Subcutaneous adipose tissue (tissue), 4 donors: ENCODE measurements around the gene CXXC4. TPM values are rescaled to one million over a fixed set of nuclear protein-coding genes. Genes with fewer than 3 reads are reported as not detected.

ENCODE experiments used
- total RNA-seq, 4 donors: library from RNA; depleted of rRNA; stranded (reverse); fragments of >200 nt; gene quantifications; one replicate each; pipeline ENCODE4 v1.1.0, GENCODE V29; 2016
- TF ChIP-seq, protein P1 (sequence below): fragments of 450-650 bp; IDR thresholded peaks from one replicate; pipeline ENCODE4 v1.5.1; 2016; ENCODE audit warnings: low read depth, mild to moderate bottlenecking, control low read depth, antibody characterized with exemption, moderate library complexity

Gene CXXC4
- total RNA-seq, 4 donors from 2014 or later: 0.22 to 1.5 (median 0.41) TPM

DNA sequence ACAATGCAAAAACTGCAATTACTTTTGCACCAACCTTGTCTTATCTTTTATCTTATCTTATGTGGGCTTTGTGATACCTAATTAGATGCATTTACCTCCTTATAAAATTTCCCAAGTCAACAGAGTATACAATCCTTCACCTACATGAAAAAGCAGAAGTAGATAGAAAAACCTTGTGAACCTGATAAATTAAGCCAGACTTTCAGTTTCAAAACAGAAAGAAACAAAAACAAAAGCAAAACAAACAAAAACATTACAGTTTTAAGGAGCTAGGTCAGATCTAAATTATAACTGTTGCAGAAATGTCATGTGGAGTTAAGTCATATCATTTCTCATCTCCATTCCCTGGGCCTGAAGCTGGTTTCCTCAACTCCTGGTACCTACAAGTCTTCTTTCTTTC is 24.9 kb upstream of the CXXC4 start:
- TF ChIP-seq, protein P1, sequence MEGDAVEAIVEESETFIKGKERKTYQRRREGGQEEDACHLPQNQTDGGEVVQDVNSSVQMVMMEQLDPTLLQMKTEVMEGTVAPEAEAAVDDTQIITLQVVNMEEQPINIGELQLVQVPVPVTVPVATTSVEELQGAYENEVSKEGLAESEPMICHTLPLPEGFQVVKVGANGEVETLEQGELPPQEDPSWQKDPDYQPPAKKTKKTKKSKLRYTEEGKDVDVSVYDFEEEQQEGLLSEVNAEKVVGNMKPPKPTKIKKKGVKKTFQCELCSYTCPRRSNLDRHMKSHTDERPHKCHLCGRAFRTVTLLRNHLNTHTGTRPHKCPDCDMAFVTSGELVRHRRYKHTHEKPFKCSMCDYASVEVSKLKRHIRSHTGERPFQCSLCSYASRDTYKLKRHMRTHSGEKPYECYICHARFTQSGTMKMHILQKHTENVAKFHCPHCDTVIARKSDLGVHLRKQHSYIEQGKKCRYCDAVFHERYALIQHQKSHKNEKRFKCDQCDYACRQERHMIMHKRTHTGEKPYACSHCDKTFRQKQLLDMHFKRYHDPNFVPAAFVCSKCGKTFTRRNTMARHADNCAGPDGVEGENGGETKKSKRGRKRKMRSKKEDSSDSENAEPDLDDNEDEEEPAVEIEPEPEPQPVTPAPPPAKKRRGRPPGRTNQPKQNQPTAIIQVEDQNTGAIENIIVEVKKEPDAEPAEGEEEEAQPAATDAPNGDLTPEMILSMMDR: no peak

DNA sequence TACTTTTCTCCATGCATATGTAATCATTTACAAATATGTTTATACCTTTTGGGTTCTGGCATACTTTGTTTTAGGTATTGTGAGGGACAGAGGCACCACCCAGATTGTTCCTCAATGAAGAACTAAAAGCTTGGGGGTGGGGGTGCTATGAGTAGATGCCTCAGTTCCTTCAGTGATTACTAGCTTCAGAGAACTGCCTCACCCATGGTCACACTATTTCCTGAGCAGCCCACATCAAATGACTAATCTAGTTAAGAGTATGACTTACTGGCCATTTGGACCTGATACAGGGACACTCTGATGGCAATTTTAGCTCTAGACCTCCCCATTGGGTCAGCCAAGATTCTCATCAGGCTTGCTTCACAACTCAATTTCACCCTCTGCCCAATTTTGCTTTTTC is 22.2 kb upstream of the CXXC4 start:
- TF ChIP-seq, protein P1: no peak

DNA sequence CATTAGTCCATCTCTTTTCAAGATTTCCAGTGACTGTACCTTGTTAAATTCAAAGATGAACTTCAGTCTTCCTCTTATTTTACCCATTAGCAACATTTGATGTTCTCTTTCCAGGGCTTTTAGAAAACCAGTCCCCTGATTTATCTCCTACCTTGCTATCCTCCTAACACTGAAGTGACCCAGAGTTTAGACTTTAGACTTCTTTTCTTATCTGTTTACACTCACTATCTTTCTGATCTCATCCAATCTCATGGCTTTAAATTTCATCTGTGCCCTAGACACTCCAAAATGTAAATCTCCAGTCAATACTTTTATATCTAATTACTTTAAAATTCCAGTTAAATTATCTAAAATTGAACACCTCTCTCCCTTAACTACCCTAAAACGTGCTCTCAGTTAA is 13.5 kb upstream of the CXXC4 start:
- TF ChIP-seq, protein P1: no peak

DNA sequence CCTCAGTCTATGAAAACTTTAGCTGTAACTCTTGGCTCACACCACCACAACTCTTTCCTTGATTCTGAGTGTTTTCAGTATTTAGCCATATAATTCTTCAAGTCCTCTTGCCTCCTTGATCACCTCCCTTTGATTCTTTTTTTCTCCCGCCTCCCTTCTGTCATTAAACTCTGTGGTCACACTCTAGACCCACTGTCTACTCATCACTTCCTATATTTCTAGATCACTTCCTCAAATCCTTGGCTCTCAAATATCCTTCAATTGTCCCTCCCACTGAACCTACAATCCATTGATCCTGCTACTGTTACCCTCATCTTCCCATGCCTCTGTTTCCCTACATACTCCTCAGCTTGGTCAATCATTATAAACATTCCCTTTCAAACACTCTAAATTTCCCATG is 12.4 kb upstream of the CXXC4 start:
- TF ChIP-seq, protein P1: no peak

DNA sequence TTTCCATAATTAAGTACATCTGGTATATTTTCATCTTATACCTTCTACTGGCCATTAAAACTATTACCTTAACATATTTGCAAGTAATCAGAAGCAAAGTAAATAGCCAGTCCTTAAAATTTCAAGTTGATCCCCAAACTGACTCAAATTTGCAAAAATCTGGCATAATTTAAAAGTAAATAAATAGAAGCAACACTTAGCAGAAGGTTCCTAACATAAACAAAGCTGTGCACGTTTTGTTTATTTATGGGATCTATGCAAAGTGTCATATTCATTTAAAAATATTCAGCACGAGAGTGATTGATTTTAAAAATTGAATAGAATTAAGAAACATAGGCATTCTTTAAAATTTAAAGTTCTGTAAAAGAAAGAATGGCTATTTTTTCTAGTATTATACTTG is 9.8 kb upstream of the CXXC4 start:
- TF ChIP-seq, protein P1: no peak

DNA sequence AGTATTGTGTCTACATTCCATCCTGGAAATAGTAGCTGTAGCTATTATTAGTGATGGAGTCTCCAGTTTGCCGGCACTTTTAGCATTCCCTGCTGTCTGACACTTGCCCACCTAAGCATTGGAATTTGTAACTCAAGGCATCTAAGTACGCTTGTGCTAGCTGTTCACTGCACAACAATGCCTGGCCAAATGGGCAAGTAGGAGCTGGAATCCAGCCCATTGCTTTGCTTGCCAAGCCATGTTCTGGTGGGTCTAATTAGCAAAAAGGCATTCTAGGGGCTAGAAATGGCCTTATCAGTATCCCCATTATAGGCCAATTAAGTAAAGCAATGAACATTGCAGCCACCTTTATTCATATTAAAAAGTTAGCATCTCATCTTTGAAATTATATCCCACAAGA is 7.8 kb upstream of the CXXC4 start:
- TF ChIP-seq, protein P1: no peak

DNA sequence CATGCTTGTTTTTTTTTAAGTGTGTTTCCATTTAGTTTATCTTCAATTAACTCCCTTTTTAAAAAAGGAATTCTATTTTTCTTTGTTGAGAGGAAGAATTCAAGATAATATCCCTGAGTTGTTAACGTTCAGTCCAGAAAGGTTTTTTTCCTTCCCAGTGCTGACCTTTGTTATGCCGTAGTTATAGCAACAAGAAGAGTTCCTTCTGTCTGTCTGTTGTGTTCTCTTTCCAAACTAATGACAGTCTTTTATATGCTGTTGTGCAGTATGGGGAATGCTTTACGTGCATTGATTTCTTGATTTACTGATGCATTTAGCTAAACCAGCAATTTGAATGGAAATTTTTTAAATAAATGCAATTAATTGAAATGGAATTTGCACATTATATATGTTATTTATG is 6.6 kb upstream of the CXXC4 start:
- TF ChIP-seq, protein P1: no peak
